ENCODE results near the gene EOMES.

The EOMES gene

GRCh38 chr3:27713435-27714145 lies 8.5 kb downstream of the EOMES start:
- Mint-ChIP-seq H3K9me3 (no peaks in the 10 kb centered on the region), H3K27me3 (peaks cover 92% of the 10 kb centered on the region), H3K4me3 (peak overlapping the region; percentile 92), H3K27ac (no peak overlapping the region), H3K4me1 (peaks cover 35% of the 10 kb centered on the region), H3K36me3 (no peaks in the 10 kb centered on the region)
- no peak for ATAC-seq

- ATAC-seq = no peak
- H3K36me3 Mint-ChIP-seq = no peaks in the 10 kb centered on the region
- H3K27ac Mint-ChIP-seq = peak overlapping the region; percentile 2
- H3K9me3 Mint-ChIP-seq = no peaks in the 10 kb centered on the region
- peaks cover 89% of the 10 kb centered on the region for H3K27me3 Mint-ChIP-seq
- H3K4me1 Mint-ChIP-seq = peaks cover 35% of the 10 kb centered on the region
- H3K4me3 Mint-ChIP-seq = peak overlapping the region; percentile 92
These were observed 9.1 kb downstream of the EOMES start for GRCh38 chr3:27713078-27713423.

DNA sequence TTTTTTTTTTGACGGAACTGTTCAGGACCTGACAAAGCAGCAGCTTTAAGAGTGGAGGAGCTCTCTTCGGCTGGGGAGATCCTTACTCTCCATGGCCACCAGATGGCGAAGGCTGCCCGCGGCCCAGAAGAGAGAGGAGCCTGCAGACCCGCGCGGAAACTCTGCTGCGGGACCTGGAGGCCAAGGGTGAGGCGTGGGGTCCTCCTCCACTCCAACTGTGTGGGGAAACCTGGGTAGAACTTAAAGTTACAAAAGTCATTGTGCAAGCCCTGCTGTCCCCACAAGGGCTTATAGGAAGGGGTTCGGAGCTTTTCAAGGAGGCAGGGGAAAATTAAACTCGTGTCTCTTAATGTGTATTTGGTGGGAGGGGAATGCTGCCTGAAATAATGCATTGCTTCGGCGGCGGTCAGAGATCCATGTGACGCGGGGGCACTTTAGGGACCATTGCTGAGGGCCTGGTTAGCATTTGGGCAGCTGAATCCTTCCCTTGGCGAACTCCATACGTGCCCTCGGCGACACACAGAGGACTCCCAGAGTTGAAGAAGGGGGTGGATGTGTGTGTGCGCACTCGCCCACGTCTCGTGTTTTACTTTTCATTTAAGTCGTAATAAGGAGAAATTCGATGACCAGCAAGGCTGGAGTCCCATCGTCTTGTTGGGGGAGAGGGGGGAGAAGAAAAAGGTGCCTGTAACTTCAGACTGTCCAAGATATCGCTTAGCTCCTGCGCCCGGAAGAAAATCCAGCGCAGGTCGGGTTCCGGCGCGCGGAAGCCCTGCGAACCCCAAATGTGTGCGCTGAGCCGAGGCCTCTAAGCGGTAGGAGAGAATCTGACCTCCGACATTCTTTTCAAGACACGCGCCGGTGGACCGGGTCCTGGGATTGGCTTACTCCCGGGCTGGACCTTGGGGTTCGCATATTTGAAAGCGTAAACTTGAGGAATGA lies 9.7 kb downstream of the EOMES start:
- Mint-ChIP-seq H3K9me3 (no peaks in the 10 kb centered on the region), H3K27ac (peak overlapping the region; percentile 2), H3K4me1 (peaks cover 35% of the 10 kb centered on the region), H3K27me3 (peaks cover 83% of the 10 kb centered on the region), H3K4me3 (peak overlapping the region; percentile 92), H3K36me3 (no peaks in the 10 kb centered on the region)
- peak; percentile 92 for ATAC-seq

DNA sequence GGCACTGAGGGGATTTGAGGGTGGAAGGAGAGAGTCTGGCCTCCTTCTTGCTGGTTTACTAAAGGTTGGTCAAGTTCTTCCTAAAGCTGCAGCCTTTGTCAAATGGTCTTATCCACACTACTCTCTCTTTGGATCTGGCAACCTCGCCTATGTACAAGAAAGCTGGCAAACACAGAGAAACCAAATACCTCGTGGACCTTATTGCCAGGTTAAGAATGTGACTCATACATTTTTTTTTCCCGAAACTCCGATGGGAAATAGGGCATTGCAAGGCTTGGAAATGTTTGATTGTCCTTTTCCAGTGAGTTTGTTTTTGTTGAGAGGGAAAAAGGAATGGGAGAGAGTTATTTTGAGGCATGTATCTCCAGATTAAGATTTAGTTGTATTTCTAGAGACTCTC lies 13.9 kb downstream of the EOMES start:
- peaks cover 64% of the 10 kb centered on the region for H3K27me3 Mint-ChIP-seq
- peaks cover 14% of the 10 kb centered on the region for H3K4me1 Mint-ChIP-seq
- no peaks in the 10 kb centered on the region for H3K9me3 Mint-ChIP-seq
- ATAC-seq = no peak
- H3K27ac Mint-ChIP-seq = no peak overlapping the region
- H3K4me3 Mint-ChIP-seq = no peak overlapping the region
- no peaks in the 10 kb centered on the region for H3K36me3 Mint-ChIP-seq

- ATAC-seq = peak; percentile 79
- Mint-ChIP-seq H3K4me1 (peaks cover 14% of the 10 kb centered on the region), H3K9me3 (peaks cover 4% of the 10 kb centered on the region)
These were observed 23.1 kb downstream of the EOMES start for GRCh38 chr3:27699067-27699466.

DNA sequence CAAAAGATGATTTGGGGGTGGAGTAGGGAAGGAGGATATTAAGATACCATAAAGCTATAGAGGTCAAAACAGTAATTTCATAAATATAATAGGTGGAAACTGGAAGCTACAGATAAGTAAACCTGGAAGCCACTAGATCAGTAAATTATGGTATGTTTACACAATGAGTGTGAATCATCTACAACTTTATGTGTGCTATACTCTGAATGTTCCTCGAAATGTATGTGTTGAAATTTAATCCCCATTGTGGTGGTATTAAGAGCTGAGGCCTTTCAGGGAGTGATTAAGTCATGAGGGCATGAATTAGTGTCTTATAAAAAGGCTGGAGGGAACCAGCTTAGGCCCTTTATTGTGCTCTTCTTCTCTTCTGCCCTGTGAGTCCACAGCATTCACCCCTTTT lies 25.2 kb downstream of the EOMES start:
- Mint-ChIP-seq H3K27ac (no peak overlapping the region), H3K9me3 (peaks cover 4% of the 10 kb centered on the region), H3K36me3 (no peaks in the 10 kb centered on the region), H3K27me3 (peaks cover 6% of the 10 kb centered on the region), H3K4me1 (peaks cover 14% of the 10 kb centered on the region), H3K4me3 (no peak overlapping the region)
- ATAC-seq = no peak

More at GRCh38 chr3:27699067-27699466, 23.1 kb downstream of the EOMES start:
- Mint-ChIP-seq H3K4me3 (no peak overlapping the region), H3K27ac (no peak overlapping the region), H3K27me3 (no peaks in the 10 kb centered on the region), H3K36me3 (no peaks in the 10 kb centered on the region)

DNA sequence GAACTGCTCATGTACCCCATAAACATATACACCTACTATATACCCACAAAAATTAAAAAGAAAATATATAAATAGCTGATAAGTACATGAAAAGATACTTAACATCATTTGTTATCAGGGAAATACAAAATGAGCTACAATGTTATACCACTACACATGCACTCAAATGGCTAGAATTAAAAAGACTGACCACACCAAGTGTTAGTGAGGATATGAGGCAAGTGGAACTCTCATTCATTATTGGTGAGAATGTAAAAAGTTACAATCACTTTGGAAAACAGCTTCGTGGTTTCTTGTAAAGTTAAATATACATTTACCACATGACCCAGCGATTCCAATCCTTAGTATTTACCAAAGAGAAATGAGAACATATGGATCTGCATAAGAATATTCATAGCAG lies 26.5 kb downstream of the EOMES start:
- H3K27me3 Mint-ChIP-seq = peaks cover 19% of the 10 kb centered on the region
- no peak overlapping the region for H3K4me3 Mint-ChIP-seq
- H3K36me3 Mint-ChIP-seq = peaks cover 5% of the 10 kb centered on the region
- peaks cover 14% of the 10 kb centered on the region for H3K4me1 Mint-ChIP-seq
- ATAC-seq = no peak
- peaks cover 12% of the 10 kb centered on the region for H3K9me3 Mint-ChIP-seq
- H3K27ac Mint-ChIP-seq = no peak overlapping the region

GRCh38 chr3:27688053-27688452 lies 34.1 kb downstream of the EOMES start:
- H3K36me3 Mint-ChIP-seq = peaks cover 15% of the 10 kb centered on the region
- no peak overlapping the region for H3K27ac Mint-ChIP-seq

GRCh38 chr3:27686642-27687041 lies 35.5 kb downstream of the EOMES start:
- H3K36me3 Mint-ChIP-seq = peaks cover 15% of the 10 kb centered on the region
- no peak overlapping the region for H3K27ac Mint-ChIP-seq
- peaks cover 32% of the 10 kb centered on the region for H3K27me3 Mint-ChIP-seq
- no peak for ATAC-seq
- H3K4me3 Mint-ChIP-seq = no peak overlapping the region
- peaks cover 5% of the 10 kb centered on the region for H3K4me1 Mint-ChIP-seq
- peaks cover 14% of the 10 kb centered on the region for H3K9me3 Mint-ChIP-seq

More at GRCh38 chr3:27688053-27688452, 34.1 kb downstream of the EOMES start:
- H3K4me3 Mint-ChIP-seq = no peak overlapping the region
- ATAC-seq = peak; percentile 27
- peaks cover 5% of the 10 kb centered on the region for H3K4me1 Mint-ChIP-seq
- H3K9me3 Mint-ChIP-seq = peaks cover 16% of the 10 kb centered on the region
- peaks cover 41% of the 10 kb centered on the region for H3K27me3 Mint-ChIP-seq

DNA sequence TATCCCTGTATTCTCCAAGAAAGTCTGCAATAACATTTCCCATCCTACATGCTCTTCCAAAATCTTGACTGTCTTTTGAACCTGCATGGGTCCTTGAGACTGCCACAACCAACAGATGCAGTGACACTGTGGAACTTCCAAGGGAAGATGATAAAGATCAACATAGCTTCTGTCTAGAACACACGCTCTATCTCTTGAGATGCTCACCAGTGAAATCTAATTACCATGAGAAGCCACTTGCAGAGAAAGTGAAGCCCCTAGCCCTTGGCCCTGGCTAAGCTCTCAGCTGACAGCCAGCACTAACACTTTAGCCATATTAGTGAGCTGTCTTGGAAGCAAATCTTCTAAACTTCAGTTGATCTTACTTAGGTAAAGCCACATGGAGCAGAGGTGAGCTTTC lies 36.6 kb downstream of the EOMES start:
- Mint-ChIP-seq H3K27me3 (peaks cover 20% of the 10 kb centered on the region), H3K36me3 (peaks cover 8% of the 10 kb centered on the region), H3K4me1 (peaks cover 14% of the 10 kb centered on the region), H3K27ac (no peak overlapping the region), H3K4me3 (no peak overlapping the region), H3K9me3 (peaks cover 7% of the 10 kb centered on the region)
- no peak for ATAC-seq

DNA sequence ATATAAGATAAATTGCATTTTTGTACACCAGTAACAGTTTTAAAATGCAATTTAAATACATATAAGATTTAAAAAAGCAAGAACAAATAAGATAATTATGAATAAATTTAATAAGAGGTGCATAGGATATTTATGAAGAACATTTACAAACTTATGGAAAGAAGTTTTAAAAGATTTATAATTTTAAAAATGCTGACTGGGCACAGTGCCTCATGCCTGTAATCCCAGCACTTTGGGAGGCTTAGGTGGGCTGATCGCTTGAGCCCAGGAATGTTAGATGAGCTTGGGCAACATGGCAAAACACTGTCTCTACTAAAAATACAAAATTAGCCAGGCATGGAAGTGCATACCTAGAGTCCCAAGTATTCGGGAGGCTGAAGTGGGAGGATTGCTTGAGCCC lies 37.8 kb downstream of the EOMES start:
- no peak for ATAC-seq
- Mint-ChIP-seq H3K27me3 (peaks cover 9% of the 10 kb centered on the region), H3K4me3 (no peak overlapping the region), H3K36me3 (no peaks in the 10 kb centered on the region), H3K4me1 (peaks cover 23% of the 10 kb centered on the region), H3K27ac (no peak overlapping the region), H3K9me3 (no peaks in the 10 kb centered on the region)

- ATAC-seq = peak; percentile 77
- Mint-ChIP-seq H3K27me3 (no peaks in the 10 kb centered on the region), H3K9me3 (no peaks in the 10 kb centered on the region), H3K36me3 (no peaks in the 10 kb centered on the region), H3K4me3 (peak overlapping the region; percentile 55), H3K4me1 (peaks cover 18% of the 10 kb centered on the region), H3K27ac (peak overlapping the region; percentile 67)
These were observed 40.8 kb downstream of the EOMES start for GRCh38 chr3:27681249-27681748.

DNA sequence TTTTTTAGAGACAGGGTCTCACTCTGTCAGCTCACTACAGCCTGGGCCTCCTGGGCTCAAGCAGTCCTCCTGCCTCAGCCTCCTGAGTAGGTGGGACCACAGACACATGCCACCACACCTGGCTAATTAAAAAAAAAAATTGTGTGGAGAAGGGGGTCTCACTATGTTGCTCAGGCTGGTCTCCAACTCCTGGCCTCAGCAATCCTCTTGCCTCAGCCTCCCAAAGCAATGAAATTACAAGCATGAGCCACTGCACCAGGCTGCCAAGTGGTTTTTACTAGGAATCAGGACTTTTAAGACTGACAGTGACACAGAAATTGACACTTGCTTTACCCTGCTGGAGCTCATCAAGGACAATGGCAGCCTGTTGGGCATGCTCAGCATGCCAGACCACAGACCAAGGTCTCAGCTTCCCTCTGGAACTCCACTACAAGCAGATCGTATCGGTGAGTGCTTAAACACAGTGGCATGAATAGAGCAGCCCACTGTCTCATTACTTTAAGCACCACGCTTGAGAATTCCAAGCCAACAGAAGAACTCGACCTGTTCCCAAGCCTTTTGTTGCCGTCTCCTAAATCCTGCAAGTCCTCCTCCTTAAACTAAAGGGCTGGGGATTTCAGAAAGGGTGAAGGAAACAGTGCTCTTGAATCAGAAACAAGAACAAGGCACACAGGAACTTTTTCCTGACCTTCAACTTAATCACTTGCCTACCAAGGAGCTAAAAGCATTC lies 41.4 kb downstream of the EOMES start:
- Mint-ChIP-seq H3K36me3 (no peaks in the 10 kb centered on the region), H3K4me1 (peaks cover 18% of the 10 kb centered on the region), H3K27ac (peak overlapping the region; percentile 67), H3K27me3 (no peaks in the 10 kb centered on the region), H3K9me3 (no peaks in the 10 kb centered on the region), H3K4me3 (no peak overlapping the region)
- ATAC-seq = no peak

DNA sequence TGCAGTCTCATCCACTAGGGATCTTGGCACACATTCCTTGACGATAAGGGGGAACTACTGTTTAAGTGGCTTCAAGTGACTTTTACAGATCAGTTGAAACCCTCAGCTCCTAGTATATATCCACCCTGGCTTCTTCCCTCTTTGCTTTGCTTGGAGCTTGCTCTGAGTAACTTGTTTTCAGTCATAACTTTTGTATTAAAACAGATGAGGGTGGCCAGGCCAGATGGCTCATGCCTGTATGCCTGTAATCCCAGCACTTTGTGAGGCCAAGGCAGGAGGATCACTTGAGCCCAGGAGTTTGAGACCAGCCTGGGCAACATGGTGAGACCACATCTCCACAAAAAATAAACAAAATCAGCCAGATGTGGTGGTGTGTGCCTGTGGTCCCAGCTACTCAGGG lies 42.4 kb downstream of the EOMES start:
- H3K27ac Mint-ChIP-seq = peak overlapping the region; percentile 67

GRCh38 chr3:27678234-27678633 lies 43.9 kb downstream of the EOMES start:
- H3K27me3 Mint-ChIP-seq = no peaks in the 10 kb centered on the region
- no peaks in the 10 kb centered on the region for H3K9me3 Mint-ChIP-seq
- peaks cover 27% of the 10 kb centered on the region for H3K4me1 Mint-ChIP-seq
- ATAC-seq = no peak
- H3K27ac Mint-ChIP-seq = no peak overlapping the region
- H3K36me3 Mint-ChIP-seq = no peaks in the 10 kb centered on the region
- H3K4me3 Mint-ChIP-seq = no peak overlapping the region

More for the DNA sequence above, 42.4 kb downstream of the EOMES start:
- no peak for ATAC-seq
- Mint-ChIP-seq H3K4me1 (peaks cover 18% of the 10 kb centered on the region), H3K27me3 (no peaks in the 10 kb centered on the region), H3K36me3 (no peaks in the 10 kb centered on the region), H3K9me3 (no peaks in the 10 kb centered on the region), H3K4me3 (no peak overlapping the region)

All from stimulated activated memory B cell treated with anti-CD40 and anti-IgM and Interleukin-4, amounts not matched to agents 10 μg/mL and 1 μg/mL and 100 μg/mL, for 72 hours (primary cell).